HG02885 (cell line): ENCODE measurements around the gene CBX2.

Experiments used
- ATAC-seq: cut with Tn5 transposase; IDR thresholded peaks from one replicate; pipeline ENCODE4 v1.9.1; 2021; ENCODE audit warnings: mild to moderate bottlenecking; ENCODE audit not compliant: unreplicated experiment, poor library complexity

The CBX2 gene

DNA sequence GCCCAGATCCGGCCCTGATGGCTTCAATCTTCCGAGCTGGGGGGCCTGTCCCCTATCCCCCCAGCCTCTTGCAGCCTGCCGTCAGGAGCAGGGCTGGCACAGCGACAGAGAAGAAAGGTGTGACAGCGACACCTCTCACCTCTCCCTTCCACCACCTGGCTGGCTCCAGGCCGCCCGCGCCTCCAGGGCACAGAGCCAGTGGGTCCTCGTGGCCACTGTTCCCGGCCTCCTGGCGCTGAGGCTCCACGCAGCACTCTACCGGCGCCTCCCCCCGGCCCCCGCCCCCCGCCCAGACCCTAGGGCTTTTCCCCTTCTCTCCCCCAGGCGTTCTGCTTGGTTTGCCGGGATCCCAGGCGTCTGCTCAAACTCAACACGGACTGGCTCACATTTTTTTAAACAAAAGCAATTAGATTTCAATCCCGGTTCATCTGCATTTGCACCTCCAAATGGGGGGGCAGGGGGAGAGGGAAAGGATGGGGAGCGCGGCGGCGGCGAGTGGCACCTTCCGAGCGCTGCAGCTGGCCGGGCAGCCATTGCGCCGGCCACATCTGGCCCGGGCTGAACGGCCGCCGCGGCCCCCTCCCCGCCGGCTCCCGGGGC lies 31.7 kb downstream of the CBX2 start:
- ATAC-seq, result no peak

DNA sequence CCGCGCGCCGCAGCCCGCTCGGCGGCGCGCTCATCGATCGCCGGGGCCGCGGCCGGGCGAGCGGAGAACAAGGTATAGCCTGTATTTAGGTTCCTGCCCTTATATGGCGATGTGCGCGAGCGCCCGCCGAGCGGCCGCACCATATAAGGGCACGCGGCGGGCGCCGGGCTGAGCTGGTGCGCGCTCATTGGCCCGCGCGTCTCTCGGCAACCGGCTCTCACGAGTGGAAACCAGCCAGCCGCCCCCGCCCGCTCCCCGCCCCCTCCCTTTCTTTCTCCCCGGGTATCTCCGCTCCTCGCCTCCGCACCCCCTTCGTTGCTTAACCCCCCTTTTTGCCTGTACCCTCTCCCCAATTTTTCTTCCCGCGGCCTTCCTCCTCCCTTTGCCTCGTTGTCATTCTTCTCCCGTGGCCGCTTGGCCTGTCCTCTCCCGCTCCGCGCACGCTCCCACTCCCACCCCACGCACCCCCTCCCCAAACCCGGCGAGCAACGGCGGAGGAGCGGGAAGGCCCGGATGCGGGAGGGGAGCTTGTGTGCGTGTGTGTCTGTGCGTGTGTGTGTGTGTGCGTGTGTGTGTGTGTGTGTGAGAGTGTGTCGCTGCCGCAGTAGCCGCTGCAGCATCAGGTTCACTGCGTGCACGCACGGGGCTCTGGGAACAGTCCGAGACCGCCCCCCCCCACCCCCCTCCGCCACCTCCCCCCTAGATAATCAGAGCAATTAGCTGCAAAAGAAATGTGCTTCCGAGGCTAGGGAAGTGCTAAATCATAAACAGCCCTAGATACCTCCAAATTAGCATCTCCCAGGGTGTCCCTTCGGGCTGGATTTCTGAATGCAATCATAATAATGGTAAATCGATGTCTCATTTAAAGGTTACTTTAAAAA lies 32.4 kb downstream of the CBX2 start:
- peak; percentile 87 for ATAC-seq

DNA sequence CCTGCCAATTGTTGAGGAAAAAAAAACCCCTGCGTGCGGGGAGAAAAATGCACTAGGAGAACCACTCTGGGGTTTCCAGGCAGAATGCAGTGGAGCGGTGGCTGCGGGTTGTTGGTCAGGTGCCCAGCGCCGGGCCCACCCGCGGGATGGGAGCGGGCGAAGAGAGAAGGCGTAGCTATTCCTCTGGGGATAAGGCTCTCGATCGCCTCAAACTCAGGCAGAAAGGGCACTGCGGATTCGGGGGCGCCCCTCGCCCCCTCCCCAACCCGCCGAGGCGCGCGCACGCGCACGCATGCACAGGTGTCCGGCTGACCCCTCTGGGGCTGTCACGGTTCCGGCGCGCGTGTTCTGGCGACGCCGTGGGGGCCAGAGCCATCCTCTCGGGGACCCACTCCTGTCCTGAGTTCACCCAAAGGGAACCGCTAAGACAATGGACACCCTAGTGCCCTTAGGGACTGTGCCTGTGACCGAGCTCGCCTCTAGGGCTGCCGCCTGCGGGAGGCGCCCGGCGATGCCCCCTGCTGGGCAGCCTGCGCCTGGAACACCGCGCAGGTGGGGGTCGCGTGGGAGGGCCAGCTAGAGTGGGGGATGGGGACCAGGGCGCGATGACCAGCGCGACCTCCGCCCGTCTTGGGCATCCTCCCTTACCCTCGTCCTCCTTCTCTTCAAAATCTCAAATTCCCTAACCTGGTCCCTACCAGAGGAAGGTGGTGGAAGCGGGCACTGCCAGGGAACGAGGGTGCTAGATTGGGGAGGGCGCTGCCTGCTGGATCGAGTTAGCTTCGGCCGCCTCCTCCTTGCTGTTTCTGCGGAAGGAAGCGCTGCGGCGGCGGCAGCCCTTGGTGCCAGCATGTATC lies 33.3 kb downstream of the CBX2 start:
- no peak for ATAC-seq

DNA sequence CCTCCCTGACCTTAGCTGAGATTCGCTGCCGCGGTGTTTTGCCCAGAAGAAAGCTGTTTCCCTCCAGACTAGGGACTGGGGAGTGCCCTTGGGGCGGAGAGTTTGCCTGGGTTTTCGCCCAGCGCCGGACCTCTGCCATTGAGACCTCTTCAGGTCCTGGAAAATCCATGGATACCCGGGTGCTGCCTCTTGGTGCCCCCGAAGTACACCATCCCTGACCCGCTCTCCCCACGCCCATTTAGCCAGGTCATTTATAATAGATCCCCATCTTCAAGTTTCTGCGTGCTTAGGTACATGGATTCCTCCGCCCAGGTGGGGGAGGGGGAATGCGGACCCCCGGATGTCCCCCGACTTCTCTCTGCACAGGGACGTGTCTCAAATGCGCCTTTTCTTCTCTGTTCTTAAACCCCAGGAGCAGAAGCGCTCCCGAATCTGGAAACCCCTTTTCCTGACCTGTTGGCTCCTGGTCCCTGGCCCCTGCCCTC lies 34.0 kb downstream of the CBX2 start:
- ATAC-seq, result no peak

DNA sequence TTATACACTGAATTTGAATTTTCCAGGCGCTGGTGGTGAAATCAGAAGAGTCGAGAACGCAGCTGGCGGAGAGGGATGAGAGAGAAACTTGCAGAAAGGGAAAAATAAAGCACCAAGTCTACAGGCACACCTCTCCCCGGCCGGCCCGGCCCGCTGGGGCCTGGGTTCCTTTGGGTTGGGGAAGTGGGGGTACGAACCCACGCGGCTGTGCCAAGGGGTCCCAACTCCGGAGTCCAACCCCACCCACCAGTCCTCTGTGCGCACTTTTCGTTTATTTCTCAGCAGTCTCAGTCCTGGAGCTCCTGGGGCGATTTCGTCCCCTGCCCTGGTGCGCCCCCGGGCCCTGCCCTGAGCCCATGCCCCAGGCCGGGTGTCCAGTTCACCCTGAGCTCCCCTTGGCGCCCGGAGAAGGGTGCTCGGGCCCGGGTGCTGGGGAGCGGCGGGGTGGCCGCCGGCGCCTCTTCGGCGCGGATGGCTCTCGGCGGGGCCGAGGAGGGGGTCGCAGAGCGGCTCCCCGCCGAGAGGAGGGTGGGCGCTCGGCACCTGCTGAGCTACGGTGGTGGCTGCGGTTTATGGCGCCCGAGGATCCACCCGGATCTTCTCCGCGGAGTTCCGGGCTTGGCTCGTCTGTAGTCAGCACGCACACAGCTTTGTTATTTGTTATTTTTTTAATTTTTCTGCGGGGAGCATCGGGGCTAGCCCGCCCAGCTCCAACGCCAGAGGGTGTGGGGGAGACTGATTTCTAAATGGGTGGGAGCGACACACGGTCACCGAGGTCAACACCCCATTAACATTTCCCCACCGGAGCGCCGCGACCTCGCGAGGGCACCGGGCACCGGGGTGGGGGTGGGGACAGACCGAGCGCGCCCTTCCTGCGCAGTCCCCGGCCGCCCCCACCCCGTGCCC lies 34.7 kb downstream of the CBX2 start:
- ATAC-seq, result no peak

DNA sequence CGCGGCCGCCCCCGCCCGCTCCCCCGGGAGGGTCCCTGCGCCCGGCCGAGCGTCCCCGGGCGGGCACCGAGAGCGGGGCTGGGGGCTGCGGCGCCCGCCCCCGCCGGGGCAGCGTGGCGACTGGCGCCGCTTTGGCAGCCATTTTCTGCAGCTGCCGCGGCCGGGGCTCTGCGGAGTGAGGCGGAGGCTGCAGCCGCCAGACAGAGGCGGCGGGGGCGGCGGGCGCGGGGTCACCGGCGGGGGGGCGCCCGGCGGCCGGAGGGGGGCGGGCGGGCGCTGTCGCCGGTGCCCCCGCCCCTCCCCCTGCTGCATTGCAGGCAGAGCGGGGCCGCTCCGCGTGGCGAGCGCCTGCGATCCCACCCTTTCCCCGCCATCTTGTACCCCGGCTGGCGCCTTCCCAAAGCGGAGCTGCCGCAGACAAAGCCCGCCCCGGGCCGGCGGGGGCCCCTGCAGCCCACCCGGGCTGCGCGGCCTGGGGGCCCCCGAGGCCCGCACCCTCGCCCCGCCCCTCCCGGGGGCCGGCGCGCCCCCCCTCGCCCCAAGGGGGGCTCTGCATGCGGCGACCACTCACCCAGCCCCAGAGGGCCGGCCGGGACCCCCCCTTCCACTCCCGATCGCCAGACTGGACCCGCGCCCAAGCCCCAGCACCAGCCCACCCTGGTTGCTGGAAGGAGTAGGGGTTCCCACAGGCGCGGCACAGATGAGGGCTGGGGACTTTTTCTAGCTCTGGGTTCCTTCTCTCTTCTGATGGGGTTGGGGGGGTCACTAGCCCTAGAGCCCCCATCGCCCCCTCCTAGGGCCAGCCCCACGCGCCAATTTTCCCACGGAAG lies 35.6 kb downstream of the CBX2 start:
- ATAC-seq, result no peak

DNA sequence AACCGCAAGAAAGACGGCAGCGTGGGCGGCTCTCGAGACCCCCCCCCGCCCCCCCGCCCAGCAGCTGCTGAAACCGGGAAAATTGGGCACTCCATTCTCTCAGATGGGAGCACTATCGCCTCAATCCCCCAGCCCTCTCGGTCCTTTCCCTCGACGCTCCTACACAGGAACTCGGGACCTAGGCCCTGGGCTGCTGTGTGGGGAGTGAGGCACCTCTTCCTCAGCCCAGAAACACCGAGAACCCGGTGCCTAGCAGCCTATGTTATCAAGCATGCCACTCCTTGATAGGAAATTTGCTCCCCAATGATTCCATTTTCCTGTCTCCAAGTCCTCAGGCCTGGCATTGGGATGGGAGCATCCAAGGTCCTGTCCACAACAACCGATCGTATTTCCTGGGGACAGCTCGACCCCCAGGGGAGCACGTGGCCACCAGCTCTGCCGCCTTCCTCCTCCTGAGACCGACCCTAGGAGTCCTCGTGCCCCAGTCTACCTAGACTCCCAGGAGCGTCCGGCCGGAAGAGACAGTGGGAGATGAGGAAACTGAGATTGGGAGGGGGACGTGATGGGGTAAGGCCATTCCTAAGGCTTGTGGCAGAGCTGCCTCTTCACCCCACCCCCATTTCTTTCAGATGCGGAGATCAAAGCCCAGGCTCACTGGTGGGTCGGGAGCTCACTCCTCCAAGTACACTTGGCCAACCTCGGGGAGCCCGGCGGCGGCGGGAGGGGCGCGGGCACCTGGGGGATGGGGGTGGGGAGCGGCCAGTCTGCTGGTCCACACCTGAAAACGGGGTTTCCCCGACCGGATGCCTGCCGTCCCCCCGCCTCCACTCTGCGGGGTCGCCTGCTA lies 36.4 kb downstream of the CBX2 start:
- ATAC-seq, result no peak

DNA sequence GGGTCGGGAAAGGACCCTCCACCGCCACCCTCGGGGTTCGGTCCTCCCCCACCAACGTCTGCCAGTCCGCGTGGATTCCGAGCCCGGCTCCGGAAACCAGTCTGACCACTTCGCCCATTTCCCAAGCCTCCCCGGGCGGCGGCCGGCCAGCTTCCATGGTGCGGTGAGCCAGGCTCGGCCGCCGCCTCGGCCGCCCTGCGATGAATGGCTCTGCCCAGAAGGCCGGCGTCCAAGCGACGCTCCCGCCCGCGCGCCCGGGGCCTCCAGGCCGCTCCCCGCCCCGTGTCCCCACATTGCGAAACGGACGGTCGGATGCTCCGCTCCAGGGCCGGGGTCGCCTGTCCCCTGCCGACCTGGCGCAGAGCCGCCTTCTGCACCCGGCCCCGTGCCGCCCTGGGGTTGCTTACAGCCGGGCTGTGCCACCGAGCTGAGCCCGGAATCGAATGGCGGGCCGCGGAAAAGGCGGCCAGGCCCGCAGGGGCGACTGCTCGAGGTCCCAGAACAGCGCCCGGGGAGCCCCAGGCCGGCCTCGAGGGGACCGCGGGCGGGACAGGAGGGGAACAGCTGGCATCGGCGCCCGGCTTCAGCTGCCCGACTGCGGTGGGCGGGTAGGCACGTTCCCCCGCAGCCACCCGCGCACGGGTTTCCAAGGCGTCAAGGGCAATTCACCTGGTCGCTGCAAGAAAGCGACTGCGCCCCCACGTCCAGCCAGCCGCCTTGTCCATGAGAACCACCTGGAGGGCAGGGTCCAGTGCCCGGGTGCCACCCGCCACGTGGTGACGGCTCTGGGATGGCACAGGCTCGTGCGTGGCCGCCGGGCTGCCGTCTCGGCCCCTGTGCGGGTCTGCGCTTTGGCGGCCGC lies 37.3 kb downstream of the CBX2 start:
- no peak for ATAC-seq

DNA sequence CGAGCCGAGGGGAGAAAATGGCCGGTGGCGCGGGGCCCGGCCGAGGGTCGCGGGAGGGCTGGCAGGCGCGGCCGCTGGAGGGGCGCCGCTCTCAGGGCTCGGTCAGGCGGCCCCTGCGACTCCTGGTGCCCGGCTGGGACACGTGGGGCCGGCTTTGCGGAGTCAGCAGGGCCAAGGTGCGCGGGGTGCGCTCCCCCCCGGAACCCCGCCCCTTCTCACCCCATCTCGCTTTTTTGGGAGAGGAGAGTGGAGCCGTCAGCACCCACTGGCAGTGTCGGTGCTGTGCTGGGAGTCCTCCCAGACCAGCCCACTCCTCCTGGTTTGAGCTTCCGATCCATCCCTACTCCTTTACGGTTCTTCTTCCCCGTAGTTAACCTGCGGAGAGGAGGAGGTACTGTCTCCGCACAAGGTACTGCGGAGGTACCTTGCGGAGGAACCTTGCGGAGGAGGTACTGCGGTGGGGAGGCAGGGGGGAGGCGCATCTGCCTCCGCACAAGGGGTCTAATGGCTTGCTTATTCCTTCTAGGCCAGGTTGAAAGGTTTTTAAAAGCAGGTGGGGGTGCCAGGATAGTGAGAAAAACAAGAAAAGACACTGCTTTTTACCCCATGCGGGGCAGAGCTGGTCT lies 38.0 kb downstream of the CBX2 start:
- no peak for ATAC-seq

DNA sequence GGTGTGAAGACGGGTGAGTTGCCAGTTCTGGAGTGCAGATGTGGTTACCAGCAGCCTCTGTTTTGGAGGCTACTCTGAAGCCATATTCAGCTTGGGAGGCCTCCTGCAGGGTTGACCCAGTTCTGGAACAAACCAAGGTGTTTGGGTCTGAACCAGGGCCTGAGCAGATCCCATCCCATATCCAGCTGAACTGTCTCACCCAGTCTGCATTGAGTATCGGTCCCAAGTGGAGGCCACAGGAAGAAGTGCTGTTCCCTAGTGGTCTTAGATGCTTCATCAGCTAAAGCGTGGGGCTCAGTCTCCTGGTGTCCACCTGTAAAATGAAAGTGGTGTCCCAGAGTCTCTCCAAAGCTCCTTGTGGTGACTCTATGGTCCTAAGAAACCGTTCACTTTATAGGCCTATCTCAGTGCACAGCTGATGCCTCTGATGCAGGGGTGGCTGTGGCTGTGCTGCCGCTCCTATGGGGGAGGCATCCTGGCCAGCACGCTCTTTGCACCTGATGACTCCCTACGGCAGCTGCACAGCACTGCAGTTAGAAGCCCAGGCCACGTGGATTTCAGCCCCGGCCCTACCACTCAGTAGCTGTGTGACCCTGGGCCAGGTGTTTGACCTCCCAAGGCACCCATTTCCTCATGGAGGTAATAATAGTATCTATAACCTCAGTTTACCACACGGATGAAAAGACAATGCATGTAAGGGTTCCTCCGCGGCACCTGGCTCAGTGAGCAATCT lies 40.2 kb downstream of the CBX2 start:
- no peak for ATAC-seq

DNA sequence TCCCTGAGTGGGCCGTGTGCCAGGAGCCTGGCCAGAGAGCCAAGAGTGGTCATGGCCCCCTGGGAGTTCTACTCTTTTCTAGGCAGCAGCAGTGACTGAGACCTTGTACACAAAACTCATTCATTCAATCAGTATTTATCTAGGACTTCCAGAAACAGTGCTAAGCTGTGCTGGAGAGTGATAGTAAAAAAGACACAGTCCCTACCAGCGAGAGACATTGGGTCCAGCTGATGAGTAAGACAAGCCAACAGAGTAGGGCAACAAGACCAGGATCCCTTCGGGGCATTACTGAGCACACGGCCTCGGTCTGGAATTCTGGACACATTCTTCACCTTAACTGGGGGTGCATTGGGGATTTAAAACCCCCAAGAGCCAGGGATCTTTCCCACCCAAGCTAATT lies 41.1 kb downstream of the CBX2 start:
- ATAC-seq, result no peak

DNA sequence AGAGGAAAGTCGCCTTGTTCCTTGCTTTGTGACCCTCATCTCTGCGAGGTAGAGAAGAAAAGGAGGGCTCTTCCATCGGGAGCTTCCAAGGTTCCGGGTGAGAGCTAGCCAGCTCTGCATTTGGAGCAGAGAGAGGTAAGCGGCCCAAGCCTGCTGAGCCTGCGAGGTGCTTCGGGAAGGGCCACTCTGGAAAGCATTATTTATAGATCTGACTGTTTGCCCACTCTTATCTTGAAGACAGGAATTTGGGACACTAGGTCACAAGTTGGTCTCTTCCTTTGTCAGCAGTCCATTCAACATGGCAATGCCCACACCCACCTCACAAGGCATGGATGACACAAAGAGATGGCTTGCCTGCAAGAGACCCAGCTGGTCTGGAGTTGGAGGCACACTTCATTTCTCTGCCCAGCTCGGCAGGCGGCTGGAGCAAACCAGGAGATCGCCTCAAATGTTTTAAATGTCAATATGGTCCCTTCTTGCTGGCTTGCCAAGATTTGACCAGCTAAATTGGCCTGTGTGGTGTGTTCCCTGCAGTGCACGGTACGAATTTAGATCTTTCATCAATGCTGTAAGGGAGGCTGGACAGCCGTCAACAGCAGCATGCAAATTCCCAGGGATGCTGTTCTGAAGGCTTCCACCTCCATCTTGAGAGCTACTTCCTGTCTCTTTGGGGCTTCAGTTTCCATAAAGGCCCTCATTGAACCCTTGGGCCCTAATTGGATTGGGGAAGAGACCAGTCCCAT lies 41.8 kb downstream of the CBX2 start:
- no peak for ATAC-seq

DNA sequence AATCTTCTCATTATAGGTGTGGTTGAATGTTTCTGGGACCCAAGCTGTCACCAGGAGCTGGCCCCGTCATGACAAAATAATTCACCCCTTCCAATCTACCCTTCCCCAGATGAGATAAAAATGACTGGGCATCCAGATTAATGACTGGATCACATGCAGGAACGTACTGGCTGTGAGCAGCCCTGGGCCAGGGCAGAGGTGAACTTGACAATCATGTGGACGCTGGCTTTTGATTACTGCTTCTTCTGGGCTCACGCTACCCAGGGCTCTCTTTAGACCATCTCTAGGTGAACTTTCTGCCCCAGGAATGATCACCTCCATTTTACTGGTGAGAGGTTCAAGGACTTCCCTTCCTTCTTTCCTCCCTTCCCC lies 43.0 kb downstream of the CBX2 start:
- ATAC-seq, result no peak

DNA sequence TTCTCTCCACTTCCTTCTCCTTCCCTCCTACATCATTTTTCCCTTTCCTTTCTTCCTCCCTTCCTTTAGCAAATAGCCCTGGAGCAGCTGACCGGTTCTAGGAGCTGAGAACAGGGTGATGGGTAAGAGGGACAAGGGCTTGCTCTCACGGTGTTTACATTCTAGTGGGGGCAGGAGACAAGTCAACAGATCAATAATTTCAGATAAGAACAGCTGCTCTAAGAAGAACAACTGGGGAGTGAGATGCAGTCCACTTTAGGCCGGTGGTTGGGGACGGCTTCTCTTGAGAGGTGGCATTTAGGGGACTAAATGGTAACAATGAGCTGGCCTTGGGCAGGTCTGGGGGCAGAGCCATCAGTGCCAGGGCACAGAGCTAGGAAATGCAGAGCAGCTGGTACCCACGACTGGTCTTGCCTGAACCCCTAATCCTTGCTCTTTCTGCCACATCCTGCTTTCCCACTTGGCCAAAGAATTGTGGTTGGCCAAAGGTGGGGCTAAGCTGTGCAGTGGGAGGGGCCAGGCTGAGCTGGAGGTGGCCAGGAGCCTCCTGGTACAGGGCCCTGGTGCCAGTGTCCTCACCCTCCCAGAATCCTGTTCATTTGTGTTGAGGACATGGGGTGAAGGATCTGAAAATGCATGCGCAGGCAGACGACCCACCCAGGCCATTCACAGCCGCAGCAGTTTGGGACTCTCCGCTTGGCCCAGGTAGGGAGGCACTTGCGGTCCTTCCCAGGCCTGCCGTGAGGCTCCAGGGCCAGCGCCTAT lies 43.6 kb downstream of the CBX2 start:
- no peak for ATAC-seq

DNA sequence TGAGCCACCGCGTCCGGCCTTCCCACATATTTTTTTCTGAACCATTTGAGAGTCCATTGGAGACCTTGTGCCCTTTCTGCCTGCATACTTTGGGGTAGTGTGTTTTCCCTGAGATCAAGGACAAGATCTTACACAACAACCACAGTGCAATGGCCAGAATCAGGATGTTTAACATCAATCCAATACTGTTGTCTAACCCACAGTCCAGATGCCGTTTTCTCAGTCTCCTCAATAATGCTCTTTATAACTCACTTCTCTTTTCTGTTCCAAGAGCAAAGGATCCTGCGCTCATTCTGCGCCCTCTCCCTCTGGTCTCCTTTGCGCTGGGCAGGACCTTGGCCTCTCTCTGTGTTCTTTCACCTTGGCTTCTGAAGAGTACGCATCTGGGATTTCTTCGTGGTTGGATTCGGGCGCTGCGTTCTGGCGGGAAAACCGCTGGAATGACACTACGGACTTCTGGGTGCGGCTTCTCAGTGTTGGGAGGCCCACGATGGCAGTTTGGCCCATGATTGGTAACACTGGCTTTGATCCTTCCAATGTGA lies 44.7 kb downstream of the CBX2 start:
- no peak for ATAC-seq
